HTR-8/SVneo (cell line): ENCODE results near the gene HMHB1.

Experiments
- DNase-seq: peaks from one replicate; pipeline ENCODE4 v3.0.0; 2011; ENCODE audit warnings: low spot score, mixed read lengths; ENCODE audit not compliant: insufficient read length
- FAIRE-seq: peaks from 2 replicates; lab custom pipeline; 2011; peaks lifted over from hg19 to GRCh38; lab: Jason Lieb, UNC

The HMHB1 gene

DNA sequence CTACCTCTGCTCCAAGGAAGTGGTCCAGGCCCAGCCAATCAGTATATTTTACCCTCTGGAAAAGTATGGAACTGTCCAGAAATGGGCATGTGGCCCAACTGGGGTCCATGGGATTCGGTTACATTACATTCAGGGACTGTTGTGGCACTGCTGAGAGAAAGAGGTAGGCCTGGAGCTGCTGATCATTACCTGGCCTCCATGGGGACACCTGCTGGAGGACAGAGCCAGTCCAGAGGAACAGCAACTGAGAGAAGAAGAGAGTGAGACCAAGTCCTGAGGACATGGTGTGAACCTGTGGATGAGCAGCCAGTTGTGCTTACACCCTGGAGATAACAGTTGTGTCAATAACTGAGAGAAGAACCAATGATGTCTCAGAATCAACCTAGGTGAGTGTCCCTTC lies 48.2 kb downstream of the HMHB1 start:
- FAIRE-seq (no peak), DNase-seq (no peak)

DNA sequence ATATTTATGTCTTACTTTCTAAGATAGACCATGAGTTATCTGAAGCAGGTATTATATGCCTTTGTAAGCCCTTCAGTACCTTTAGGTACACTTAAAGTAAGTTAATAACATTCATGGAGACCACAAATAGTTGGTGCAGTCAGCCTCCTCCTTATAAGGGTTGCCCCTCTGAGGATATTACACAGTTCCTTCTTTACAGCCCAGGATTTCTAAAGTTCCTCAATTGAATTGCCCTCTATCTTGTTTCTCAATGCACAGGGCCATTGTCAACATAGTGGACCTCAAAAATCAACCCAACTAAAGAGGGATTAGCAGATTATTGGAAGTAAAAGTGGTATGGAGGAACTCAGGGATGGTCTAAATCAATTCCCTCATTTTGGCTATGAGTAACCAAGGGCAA lies 50.3 kb downstream of the HMHB1 start:
- FAIRE-seq (no peak), DNase-seq (no peak)

DNA sequence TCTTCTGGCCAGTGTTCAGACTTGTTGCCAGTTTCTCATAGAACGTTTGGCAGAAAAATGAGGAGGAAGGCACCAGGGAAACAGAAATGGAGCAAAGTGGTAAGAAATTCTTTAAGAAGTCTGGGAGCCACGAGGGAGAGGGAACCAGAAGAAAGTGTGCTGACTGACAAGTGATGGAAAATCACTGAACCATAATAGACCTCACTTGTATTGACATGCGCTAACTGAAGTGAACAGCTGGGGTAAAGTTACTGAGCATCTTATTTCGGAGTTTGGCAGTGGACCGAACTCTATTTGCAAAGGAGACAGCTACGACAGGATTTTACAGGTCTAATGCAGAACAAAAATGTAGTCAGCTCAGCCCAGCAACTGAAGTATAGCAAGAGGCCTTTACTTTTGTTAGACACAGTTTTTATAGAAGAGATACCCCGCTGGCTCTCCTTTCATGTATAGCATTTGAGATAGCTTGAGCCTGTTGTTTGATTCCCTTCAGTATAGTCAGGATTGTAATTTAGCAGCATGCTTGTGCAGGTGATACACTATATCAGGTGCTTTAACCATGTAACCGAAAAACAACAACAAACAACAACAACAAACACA lies 53.6 kb downstream of the HMHB1 start:
- FAIRE-seq, result no peak
- no peak for DNase-seq
